GM19438 (cell line): ENCODE measurements around the gene NR2E1.

Experiments
- ATAC-seq: cut with Tn5 transposase; IDR thresholded peaks from one replicate; pipeline ENCODE4 v1.9.1; 2021; ENCODE audit warnings: low read depth; ENCODE audit not compliant: unreplicated experiment

NR2E1 gene

GRCh38 chr6:108170332-108171290, 4.8 kb downstream of the NR2E1 start:
- ATAC-seq: no peak

- no peak for ATAC-seq
These were observed 5.6 kb downstream of the NR2E1 start for GRCh38 chr6:108171291-108171917.

GRCh38 chr6:108171918-108172516, 6.2 kb downstream of the NR2E1 start:
- no peak for ATAC-seq

- no peak for ATAC-seq
These were observed 8.8 kb downstream of the NR2E1 start for GRCh38 chr6:108174371-108175175.

GRCh38 chr6:108175176-108175591, 9.4 kb downstream of the NR2E1 start:
- no peak for ATAC-seq

- no peak for ATAC-seq
These were observed 9.9 kb downstream of the NR2E1 start for GRCh38 chr6:108175592-108176279.

- ATAC-seq: no peak
These were observed 10.7 kb downstream of the NR2E1 start for GRCh38 chr6:108176281-108177089.

- ATAC-seq: no peak
These were observed 13.9 kb downstream of the NR2E1 start for GRCh38 chr6:108179741-108180140.

- ATAC-seq: no peak
These were observed 14.4 kb downstream of the NR2E1 start for GRCh38 chr6:108180266-108180665.

GRCh38 chr6:108180776-108181175, 15.0 kb downstream of the NR2E1 start:
- no peak for ATAC-seq

GRCh38 chr6:108186226-108186625, 20.4 kb downstream of the NR2E1 start:
- ATAC-seq: no peak

- no peak for ATAC-seq
These were observed 21.7 kb downstream of the NR2E1 start for GRCh38 chr6:108187519-108187918.

- no peak for ATAC-seq
These were observed 27.3 kb downstream of the NR2E1 start for GRCh38 chr6:108193131-108193530.

GRCh38 chr6:108193835-108194234, 28.0 kb downstream of the NR2E1 start:
- no peak for ATAC-seq

GRCh38 chr6:108194503-108194902, 28.7 kb downstream of the NR2E1 start:
- ATAC-seq: no peak

GRCh38 chr6:108195209-108195608, 29.4 kb downstream of the NR2E1 start:
- ATAC-seq: no peak

- ATAC-seq: no peak
These were observed 33.1 kb downstream of the NR2E1 start for GRCh38 chr6:108198761-108199498.

GRCh38 chr6:108200186-108200585, 34.4 kb downstream of the NR2E1 start:
- ATAC-seq: no peak

- no peak for ATAC-seq
These were observed 34.8 kb downstream of the NR2E1 start for GRCh38 chr6:108200631-108201030.
